Measurements from ENCODE around the gene FBL.

FBL gene

DNA sequence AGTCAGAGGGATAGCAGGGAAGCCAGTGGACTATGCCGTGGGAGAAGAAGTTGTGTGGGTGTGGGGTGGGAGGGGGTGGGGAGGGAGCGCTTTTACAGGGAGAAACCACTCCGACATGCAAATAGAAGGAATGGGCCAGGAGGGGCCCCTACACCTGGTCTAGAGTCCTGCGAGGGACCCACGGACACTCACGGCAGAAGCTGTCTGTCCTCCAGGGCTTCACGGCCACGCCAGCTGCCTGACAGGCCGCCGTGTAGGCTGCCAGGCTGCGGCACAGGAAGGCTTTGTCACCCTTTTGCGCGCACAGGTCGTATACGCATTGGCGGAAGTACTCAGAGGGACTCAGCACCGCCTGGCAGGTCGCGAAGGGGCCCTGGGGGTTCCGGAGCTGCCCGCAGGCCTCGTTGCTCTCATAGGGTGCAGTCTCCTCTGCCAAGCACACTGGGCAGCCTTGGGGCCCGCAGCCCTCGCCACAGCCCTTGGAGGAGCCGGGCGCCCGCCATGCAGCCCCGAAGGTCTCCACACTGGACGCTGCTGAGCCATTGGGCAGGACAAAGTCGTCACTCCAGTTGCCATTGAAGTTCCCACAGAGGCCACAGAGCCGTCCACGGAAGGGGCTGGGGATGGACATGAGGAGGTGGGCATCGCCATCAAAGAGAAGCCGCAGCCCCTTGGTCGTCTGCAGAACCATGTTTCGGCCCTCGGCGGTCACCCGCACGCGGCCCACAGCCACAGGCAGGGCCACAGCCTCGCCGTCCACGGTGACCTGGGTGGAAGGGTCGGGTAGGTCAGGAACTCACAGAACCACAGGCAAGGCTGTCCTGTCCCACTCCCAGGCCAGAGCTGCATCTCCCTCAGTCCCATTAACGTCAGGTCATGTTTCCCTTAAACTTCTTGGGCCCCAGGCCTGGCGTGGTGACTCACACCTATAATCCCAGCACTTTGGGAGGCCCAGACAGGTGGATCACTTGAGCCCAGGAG lies 26.0 kb upstream of the FBL start:
- TF ChIP-seq CTCF (conservative IDR thresholded peaks at IDR 0.05; ENCODE audit: control insufficient read depth, insufficient read depth, low read depth, low read length) = no peak
- H3K4me3 ChIP-seq (ENCODE audit: control insufficient read depth, low read depth, low read length) = no peak overlapping the region
- no peak for DNase-seq (ENCODE audit: low read depth)

DNA sequence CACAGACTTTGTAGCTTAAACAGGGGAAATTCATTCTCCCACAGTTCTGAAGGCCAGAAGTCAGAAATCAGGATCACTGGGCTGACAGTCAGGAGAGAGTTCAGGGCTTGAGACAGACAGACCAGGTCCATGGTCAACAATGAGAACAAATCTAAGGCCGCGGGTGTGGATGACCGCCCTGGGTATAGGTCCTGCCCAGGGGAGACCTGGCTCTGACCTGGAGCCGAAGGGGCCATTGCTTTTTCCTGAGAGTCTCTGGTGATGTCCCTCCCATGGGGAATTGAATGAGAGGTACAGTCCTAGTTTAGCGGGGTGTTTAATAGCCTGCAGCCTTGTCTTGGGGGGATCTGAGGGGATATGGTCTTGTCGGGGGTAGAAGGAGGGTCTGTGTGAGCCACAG lies 25.2 kb upstream of the FBL start:
- no peak for TF ChIP-seq CTCF (conservative IDR thresholded peaks at IDR 0.05; ENCODE audit: control insufficient read depth, insufficient read depth, low read depth, low read length)
- DNase-seq (ENCODE audit: low read depth) = no peak
- no peak overlapping the region for H3K4me3 ChIP-seq (ENCODE audit: control insufficient read depth, low read depth, low read length)

GRCh38 chr19:39870171-39870971 lies 24.2 kb upstream of the FBL start:
- no peak overlapping the region for H3K4me3 ChIP-seq (ENCODE audit: control insufficient read depth, low read depth, low read length)
- DNase-seq (ENCODE audit: low read depth) = no peak
- TF ChIP-seq CTCF (conservative IDR thresholded peaks at IDR 0.05; ENCODE audit: control insufficient read depth, insufficient read depth, low read depth, low read length) = no peak

DNA sequence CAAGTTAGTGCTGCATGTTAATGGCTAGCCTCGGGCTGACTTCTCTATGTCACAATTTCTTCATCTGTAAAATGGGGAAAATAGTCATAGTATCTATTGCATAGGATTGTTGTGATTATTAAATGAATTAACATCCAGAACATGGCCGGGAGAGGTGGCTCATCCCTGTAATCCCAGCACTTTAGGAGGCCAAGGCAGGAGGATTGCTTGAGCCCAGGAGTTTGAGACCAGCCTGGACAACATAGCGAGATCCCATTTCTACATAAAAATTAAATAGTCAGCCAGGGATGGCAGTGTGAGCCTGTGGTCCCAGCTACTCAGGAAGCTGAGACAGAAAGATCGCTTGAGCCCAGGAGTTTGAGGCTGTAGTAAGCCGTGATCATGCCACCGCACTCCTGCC lies 21.8 kb upstream of the FBL start:
- no peak for TF ChIP-seq CTCF (conservative IDR thresholded peaks at IDR 0.05; ENCODE audit: control insufficient read depth, insufficient read depth, low read depth, low read length)
- no peak for DNase-seq (ENCODE audit: low read depth)
- no peak overlapping the region for H3K4me3 ChIP-seq (ENCODE audit: control insufficient read depth, low read depth, low read length)

GRCh38 chr19:39867133-39867532 lies 21.0 kb upstream of the FBL start:
- no peak for DNase-seq (ENCODE audit: low read depth)
- TF ChIP-seq CTCF (conservative IDR thresholded peaks at IDR 0.05; ENCODE audit: control insufficient read depth, insufficient read depth, low read depth, low read length) = no peak
- H3K4me3 ChIP-seq (ENCODE audit: control insufficient read depth, low read depth, low read length) = no peak overlapping the region

DNA sequence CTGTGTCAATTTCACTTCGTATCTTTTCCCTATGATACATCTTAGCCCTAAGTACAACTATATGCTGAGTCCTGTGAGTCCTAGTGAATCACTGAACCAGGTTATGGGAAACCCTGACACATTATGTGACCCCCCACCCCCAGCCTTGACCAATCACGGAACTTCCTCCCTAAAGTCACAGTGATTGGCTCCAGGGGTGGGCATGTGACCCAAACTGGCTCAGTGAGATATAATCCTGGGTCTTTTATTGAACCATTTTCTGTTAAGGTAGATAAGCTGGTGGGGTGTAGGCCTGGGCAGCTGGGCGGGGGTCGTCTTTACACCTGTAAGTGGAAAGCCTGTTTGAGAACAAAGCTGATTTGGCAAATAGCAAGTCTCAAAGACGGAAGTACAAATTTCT lies 19.8 kb upstream of the FBL start:
- TF ChIP-seq CTCF (conservative IDR thresholded peaks at IDR 0.05; ENCODE audit: control insufficient read depth, insufficient read depth, low read depth, low read length) = no peak
- DNase-seq (ENCODE audit: low read depth) = no peak
- H3K4me3 ChIP-seq (ENCODE audit: control insufficient read depth, low read depth, low read length) = no peak overlapping the region
